H1 (cell line): ENCODE data around the gene EFCAB8. TPM values are rescaled to one million over a fixed set of nuclear protein-coding genes. Genes with fewer than 3 reads are reported as not detected.

Source experiments
- CTBP2 ChIP-seq: IDR thresholded peaks from 2 replicates; pipeline ENCODE4 v1.7.0; 2011; ENCODE audit warnings: borderline replicate concordance, mild to moderate bottlenecking, moderate library complexity, mixed read lengths, low read length; ENCODE audit not compliant: insufficient read depth, insufficient read length
- polyA plus RNA-seq, 7 experiments: library from polyadenylated mRNA; depleted of rRNA in 3 of 7; stranded (reverse) in 5 of 7; unstranded in 2 of 7; fragments of >200 nt in 5 of 7; fragments of 200-250 nt in 2 of 7; gene quantifications; 1 replicate in 5 of 7; 2 replicates in 1 of 7; 4 replicates in 1 of 7; pipeline versions ENCODE4 v1.2.1 to v1.2.3, GENCODE V29; 2011 to 2013; ENCODE audit warnings: missing spikeins in 2 of 7, mixed read lengths in 2 of 7
- total RNA-seq: library from RNA; stranded (reverse); fragmentation: NEBNext Ultra II Directional; extraction: Animal tissue kit (Norgen Biotek cat#: 25700); gene quantifications from 2 replicates; pipeline ENCODE4 v1.2.1, GENCODE V29; 2021

The EFCAB8 gene
- total and polyA plus RNA-seq, 2 of the 8 experiments (the other 6 are each of a cell fraction or from before 2014, with no cell fraction given): 0.06 to 0.20 TPM

GRCh38 chr20:32906871-32907495 lies 48.3 kb downstream of the EFCAB8 start (continued):
- TF ChIP-seq CTBP2: no peak
